Measurements from ENCODE around the gene UPF2. TPM values are rescaled to one million over a fixed set of nuclear protein-coding genes. Genes with fewer than 3 reads are reported as not detected.

UPF2 gene
- polyA plus RNA-seq, 1 donor from 2014 or later: 14.3 TPM

DNA sequence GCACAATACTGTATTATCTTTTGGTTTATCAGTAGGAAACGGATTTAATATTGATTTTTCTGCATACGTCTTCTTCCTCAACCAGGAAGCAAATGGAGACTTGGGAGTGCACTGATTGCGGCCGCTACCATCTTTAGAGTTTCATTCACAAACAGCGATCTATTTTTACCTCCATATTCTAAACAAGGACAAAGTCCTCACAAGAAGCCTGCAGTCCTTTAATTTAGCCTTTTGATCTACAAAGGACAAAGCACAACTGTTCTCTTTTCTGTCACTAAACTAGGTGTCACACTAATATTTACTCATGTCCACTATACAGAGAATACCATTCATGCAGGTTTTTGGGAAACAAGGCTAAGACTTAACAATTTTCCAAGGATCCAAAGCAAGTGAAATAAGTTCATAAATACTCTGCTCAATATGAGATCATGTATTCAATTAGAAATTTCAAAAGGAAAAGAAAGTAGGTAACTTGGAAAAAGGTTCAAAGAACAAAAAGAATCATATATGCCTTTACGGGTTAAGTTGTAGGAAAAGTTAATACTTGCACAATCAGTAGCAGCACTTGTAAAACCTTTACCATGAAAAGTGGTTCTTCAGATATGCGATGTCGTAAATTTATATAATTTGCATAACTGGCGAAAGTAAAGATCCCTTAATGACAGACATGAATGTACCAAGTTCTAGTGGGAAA, 92.1 kb downstream of the UPF2 start:
- Histone ChIP-seq H3K9ac (ENCODE audit: low read length) (no peak overlapping the region), H3K36me3 (ENCODE audit: insufficient read depth, low read length) (no peaks in the 10 kb centered on the region), H3K4me3 (ENCODE audit: low read length) (no peak overlapping the region), H3K4me2 (ENCODE audit: low read length) (no peak overlapping the region), H3F3A (ENCODE audit: insufficient read depth, low read length, poor library complexity, severe bottlenecking) (no peaks in the 10 kb centered on the region), H3K27ac (ENCODE audit: low read length) (no peak overlapping the region), H4K20me1 (ENCODE audit: insufficient read depth) (no peaks in the 10 kb centered on the region), H3K79me2 (replicated peaks; ENCODE audit: insufficient read depth, low read length) (no peaks in the 10 kb centered on the region), H3K9me3 (ENCODE audit: low read length) (no peaks in the 10 kb centered on the region), H3K9me2 (ENCODE audit: insufficient read depth, low read length) (no peaks in the 10 kb centered on the region), H2AFZ (ENCODE audit: low read depth, low read length) (no peak overlapping the region), H3K27me3 (ENCODE audit: insufficient read depth, low read depth, low read length) (no peaks in the 10 kb centered on the region)
- TF ChIP-seq POLR2AphosphoS5 (IDR thresholded peaks at IDR 0.05) (no peak), RAD21 (conservative IDR thresholded peaks at IDR 0.05) (no peak), TAF1 (IDR thresholded peaks at IDR 0.05; ENCODE audit: low read depth) (no peak), SMC3 (conservative IDR thresholded peaks at IDR 0.05; ENCODE audit: poor library complexity) (no peak), MXI1 (conservative IDR thresholded peaks at IDR 0.05; ENCODE audit: poor library complexity, severe bottlenecking) (no peak), EP300 (conservative IDR thresholded peaks at IDR 0.05; ENCODE audit: poor library complexity, severe bottlenecking) (no peak), EZH2 (IDR thresholded peaks at IDR 0.05; ENCODE audit: borderline replicate concordance, insufficient read depth, low read length, poor library complexity, severe bottlenecking) (no peak)
- TF ChIP-seq, protein P1, sequence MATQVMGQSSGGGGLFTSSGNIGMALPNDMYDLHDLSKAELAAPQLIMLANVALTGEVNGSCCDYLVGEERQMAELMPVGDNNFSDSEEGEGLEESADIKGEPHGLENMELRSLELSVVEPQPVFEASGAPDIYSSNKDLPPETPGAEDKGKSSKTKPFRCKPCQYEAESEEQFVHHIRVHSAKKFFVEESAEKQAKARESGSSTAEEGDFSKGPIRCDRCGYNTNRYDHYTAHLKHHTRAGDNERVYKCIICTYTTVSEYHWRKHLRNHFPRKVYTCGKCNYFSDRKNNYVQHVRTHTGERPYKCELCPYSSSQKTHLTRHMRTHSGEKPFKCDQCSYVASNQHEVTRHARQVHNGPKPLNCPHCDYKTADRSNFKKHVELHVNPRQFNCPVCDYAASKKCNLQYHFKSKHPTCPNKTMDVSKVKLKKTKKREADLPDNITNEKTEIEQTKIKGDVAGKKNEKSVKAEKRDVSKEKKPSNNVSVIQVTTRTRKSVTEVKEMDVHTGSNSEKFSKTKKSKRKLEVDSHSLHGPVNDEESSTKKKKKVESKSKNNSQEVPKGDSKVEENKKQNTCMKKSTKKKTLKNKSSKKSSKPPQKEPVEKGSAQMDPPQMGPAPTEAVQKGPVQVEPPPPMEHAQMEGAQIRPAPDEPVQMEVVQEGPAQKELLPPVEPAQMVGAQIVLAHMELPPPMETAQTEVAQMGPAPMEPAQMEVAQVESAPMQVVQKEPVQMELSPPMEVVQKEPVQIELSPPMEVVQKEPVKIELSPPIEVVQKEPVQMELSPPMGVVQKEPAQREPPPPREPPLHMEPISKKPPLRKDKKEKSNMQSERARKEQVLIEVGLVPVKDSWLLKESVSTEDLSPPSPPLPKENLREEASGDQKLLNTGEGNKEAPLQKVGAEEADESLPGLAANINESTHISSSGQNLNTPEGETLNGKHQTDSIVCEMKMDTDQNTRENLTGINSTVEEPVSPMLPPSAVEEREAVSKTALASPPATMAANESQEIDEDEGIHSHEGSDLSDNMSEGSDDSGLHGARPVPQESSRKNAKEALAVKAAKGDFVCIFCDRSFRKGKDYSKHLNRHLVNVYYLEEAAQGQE (IDR thresholded peaks at IDR 0.05; ENCODE audit: borderline replicate concordance): no peak
- TF ChIP-seq, protein P2, sequence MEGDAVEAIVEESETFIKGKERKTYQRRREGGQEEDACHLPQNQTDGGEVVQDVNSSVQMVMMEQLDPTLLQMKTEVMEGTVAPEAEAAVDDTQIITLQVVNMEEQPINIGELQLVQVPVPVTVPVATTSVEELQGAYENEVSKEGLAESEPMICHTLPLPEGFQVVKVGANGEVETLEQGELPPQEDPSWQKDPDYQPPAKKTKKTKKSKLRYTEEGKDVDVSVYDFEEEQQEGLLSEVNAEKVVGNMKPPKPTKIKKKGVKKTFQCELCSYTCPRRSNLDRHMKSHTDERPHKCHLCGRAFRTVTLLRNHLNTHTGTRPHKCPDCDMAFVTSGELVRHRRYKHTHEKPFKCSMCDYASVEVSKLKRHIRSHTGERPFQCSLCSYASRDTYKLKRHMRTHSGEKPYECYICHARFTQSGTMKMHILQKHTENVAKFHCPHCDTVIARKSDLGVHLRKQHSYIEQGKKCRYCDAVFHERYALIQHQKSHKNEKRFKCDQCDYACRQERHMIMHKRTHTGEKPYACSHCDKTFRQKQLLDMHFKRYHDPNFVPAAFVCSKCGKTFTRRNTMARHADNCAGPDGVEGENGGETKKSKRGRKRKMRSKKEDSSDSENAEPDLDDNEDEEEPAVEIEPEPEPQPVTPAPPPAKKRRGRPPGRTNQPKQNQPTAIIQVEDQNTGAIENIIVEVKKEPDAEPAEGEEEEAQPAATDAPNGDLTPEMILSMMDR (IDR thresholded peaks at IDR 0.05; ENCODE audit: poor library complexity, severe bottlenecking): no peak

DNA sequence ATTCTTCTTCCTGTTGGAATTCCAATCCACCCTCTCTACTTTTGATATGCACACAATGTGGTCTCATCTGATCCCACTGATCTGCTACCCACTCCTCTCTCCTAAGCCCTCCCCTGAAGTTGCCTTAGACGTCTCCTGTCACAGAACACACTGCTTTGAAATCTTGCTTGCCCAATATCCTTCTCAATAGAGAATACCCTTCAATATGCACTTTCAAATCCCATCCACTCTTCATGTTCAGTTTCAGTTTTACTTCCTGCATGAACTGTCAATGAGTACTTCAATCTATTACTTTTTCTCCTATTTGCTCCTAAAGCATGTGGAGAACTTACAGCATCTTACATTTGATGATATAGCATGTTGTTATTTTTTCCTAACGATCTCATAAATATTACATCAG, 93.5 kb downstream of the UPF2 start:
- no peaks in the 10 kb centered on the region for H3K27me3 ChIP-seq (ENCODE audit: insufficient read depth, low read depth, low read length)
- TF ChIP-seq EP300 (conservative IDR thresholded peaks at IDR 0.05; ENCODE audit: poor library complexity, severe bottlenecking) (no peak), MXI1 (conservative IDR thresholded peaks at IDR 0.05; ENCODE audit: poor library complexity, severe bottlenecking) (no peak), TAF1 (IDR thresholded peaks at IDR 0.05; ENCODE audit: low read depth) (no peak), RAD21 (conservative IDR thresholded peaks at IDR 0.05) (no peak), POLR2AphosphoS5 (IDR thresholded peaks at IDR 0.05) (no peak), EZH2 (IDR thresholded peaks at IDR 0.05; ENCODE audit: borderline replicate concordance, insufficient read depth, low read length, poor library complexity, severe bottlenecking) (no peak), SMC3 (conservative IDR thresholded peaks at IDR 0.05; ENCODE audit: poor library complexity) (no peak)
- TF ChIP-seq, protein P1 (IDR thresholded peaks at IDR 0.05; ENCODE audit: borderline replicate concordance): no peak
- TF ChIP-seq, protein P2 (IDR thresholded peaks at IDR 0.05; ENCODE audit: poor library complexity, severe bottlenecking): no peak
- H3K9me2 ChIP-seq (ENCODE audit: insufficient read depth, low read length): no peaks in the 10 kb centered on the region
- H3F3A ChIP-seq (ENCODE audit: insufficient read depth, low read length, poor library complexity, severe bottlenecking): no peaks in the 10 kb centered on the region
- no peaks in the 10 kb centered on the region for H3K79me2 ChIP-seq (replicated peaks; ENCODE audit: insufficient read depth, low read length)
- no peak overlapping the region for H3K4me3 ChIP-seq (ENCODE audit: low read length)
- no peak overlapping the region for H3K9ac ChIP-seq (ENCODE audit: low read length)
- no peaks in the 10 kb centered on the region for H4K20me1 ChIP-seq (ENCODE audit: insufficient read depth)
- H3K36me3 ChIP-seq (ENCODE audit: insufficient read depth, low read length): no peaks in the 10 kb centered on the region
- no peak overlapping the region for H3K4me2 ChIP-seq (ENCODE audit: low read length)
- H3K27ac ChIP-seq (ENCODE audit: low read length): no peak overlapping the region
- H2AFZ ChIP-seq (ENCODE audit: low read depth, low read length): no peak overlapping the region
- H3K9me3 ChIP-seq (ENCODE audit: low read length): no peaks in the 10 kb centered on the region
